HG02642 (cell line): Measurements from ENCODE around the gene SMCO1.
"Not testable (repeated sequence)": the region's sequence is repeated elsewhere in the genome, so short reads cannot be mapped to it uniquely, and the experiment has no call there.

Experiments
- ATAC-seq: cut with Tn5 transposase; IDR thresholded peaks from one replicate; pipeline ENCODE4 v1.9.1; 2021; ENCODE audit warnings: mild to moderate bottlenecking; ENCODE audit not compliant: unreplicated experiment, poor library complexity

SMCO1 gene

GRCh38 chr3:196498297-196498696 lies 16.8 kb downstream of the SMCO1 start:
- ATAC-seq: no peak

DNA sequence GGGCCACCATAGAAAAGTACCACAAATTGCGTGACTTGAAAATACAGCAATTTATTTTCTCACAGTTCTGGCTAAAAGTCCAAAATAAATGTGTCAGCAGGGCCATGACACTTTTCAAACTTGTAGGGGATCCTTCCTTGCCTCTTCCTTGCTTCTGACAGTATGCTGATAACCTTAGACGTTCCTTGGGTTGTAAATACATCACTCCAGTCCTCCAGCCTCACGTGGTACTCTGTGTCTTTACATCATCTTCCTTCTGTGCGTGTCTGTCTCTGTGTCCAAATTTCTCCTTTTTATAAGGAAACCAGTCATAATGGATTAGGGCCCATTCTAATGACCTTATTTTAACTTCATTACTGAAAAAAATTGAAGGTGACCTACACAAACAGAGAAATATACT lies 19.0 kb downstream of the SMCO1 start:
- no peak for ATAC-seq

GRCh38 chr3:196493292-196493691 lies 21.9 kb downstream of the SMCO1 start:
- ATAC-seq: no peak

DNA sequence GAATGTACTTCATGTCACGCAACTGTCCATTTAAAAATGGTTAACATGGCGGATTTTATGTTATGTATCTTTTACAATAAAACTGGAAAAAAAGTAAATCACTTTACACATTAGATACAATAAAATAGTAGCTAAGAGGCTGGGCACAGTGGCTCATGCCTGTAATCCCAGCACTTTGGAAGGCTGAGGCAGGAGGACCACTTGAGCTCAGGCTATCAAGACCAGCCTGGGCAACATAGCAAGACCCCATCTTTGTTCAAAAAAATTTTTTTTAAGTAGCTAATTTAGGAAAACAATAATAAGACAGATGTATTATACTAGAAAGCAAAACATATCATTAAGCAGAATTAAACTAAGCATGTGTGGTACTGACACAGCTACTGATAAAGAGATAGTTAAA lies 23.1 kb downstream of the SMCO1 start:
- ATAC-seq: no peak

- no peak for ATAC-seq
These were observed 25.4 kb downstream of the SMCO1 start for GRCh38 chr3:196489747-196490146.

- ATAC-seq: no peak
These were observed 28.9 kb downstream of the SMCO1 start for GRCh38 chr3:196486263-196486662.

DNA sequence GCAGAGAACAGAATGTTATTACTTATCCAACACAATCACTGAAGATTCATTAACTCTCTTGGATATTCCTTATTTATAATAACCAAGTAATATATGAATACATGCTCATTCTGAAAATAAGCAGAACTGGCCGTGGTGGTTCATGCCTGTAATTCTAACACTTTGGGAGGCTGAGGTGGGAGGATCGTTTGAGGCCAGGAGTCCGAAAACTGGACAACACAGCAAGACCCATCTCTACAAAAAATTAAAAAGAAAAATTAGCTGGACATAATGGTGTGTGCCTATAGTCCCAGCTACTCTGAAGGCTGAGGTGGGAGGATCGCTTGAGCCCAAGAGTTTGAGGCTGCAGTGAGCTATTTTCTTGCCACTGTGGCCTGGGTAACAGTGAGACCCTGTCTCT lies 37.5 kb downstream of the SMCO1 start:
- no peak for ATAC-seq

GRCh38 chr3:196472286-196472685 lies 42.9 kb downstream of the SMCO1 start:
- no peak for ATAC-seq

DNA sequence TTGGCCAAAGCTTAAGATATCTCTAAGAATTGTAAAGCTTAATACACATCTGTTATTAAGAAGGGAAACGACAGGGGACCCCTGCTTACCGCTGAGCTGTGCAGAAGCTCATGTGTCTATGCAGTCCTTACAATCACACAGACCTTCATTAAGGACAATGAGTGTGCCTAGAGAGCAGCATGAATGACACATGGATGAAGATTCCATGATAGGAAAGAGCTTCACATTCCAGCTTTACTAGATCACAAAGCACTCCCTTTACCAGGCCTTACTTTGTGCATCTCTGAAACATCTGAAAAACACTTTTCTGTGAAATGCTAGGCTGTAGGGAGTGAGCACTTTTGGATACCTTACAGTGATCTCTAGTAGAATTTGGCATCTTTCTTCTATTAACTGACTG lies 43.6 kb downstream of the SMCO1 start:
- ATAC-seq: no peak

GRCh38 chr3:196470182-196470581 lies 45.0 kb downstream of the SMCO1 start:
- not testable (repeated sequence) for ATAC-seq

GRCh38 chr3:196463804-196464203 lies 51.3 kb downstream of the SMCO1 start:
- no peak for ATAC-seq

DNA sequence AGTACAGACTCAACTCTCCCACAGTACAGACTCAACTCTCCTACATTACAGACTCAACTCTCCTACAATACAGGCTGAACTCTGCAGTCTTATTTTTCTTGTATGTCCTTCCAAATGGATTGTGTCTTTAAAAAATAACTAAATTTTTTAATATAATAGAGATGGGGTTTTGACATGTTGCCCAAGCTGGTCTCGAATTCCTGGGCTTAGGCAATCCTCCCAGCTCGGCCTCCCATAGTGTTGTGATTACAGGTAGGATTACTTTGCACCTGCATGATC lies 51.7 kb downstream of the SMCO1 start:
- ATAC-seq: no peak

DNA sequence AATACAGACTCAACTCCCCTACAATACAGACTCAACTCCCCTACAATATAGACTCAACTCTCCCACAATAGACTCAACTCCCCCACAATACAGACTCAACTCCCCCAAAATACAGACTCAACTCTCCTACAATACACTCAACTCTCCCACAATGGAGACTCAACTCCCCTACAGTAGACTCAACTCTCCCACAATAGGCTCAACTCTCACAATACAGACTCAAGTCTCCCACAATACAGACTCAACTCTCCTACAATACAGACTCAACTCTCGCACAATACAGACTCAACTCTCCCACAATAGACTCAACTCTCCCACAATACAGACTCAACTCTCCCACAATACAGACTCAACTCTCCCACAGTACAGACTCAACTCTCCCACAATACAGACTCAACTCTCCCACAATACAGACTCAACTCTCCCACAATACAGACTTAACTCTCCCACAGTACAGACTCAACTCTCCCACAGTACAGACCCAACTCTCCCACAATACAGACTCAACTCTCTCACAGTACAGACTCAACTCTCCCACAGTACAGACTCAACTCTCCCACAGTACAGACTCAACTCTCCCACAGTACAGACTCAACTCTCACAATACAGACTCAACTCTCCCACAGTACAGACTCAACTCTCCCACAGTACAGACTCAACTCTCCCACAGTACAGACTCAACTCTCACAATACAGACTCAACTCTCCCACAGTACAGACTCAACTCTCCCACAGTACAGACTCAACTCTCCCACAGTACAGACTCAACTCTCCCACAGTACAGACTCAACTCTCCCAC lies 52.3 kb downstream of the SMCO1 start:
- not testable (repeated sequence) for ATAC-seq

GRCh38 chr3:196458063-196458462 lies 57.1 kb downstream of the SMCO1 start:
- no peak for ATAC-seq

- not testable (repeated sequence) for ATAC-seq
These were observed 57.7 kb downstream of the SMCO1 start for GRCh38 chr3:196457470-196457869.
